Pons (tissue), 1 donor: ENCODE results near the gene SH3BP5L.
"Not testable (repeated sequence)": the region's sequence is repeated elsewhere in the genome, so short reads cannot be mapped to it uniquely, and the experiment has no call there.

Experiments
- DNase-seq: peaks from one replicate; pipeline ENCODE4 v3.0.0-alpha.2; 2016; ENCODE audit warnings: low spot score

Gene SH3BP5L

DNA sequence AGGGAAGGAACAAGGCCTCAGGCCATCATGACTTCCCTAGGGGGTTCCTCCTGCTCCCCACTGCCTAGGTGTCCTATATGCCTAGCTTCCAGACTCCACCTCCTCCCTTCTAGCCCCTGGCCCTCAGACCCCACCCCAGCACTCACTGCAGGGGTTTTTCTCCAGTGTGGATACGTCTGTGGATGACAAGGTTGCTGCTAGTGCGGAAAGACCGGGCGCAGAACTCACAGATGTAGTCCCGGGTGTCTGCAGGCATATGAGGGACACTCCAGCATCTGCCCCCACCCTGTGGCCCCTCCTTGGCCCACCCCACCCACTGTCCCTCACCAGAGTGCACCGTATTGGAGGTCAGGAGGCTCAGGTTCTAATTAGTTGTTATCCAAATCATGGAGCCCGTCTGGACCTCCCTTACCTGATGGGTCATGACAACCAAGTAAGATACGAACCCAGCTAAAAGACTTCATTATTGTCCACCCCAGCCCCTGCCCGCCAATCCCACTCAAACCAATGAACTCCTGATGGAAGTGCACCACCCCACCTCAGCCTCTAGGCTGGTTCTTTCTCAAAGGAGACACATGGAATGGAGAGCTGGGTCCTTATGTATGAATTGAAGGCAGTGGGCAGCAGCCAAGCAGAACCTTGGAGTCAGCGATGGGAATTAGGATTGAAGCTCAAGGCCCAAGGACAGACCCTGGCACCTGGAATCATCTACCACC lies 25.0 kb upstream of the SH3BP5L start:
- no peak for DNase-seq

- DNase-seq = no peak
These were observed 24.4 kb upstream of the SH3BP5L start for GRCh38 chr1:248850124-248850523.

DNA sequence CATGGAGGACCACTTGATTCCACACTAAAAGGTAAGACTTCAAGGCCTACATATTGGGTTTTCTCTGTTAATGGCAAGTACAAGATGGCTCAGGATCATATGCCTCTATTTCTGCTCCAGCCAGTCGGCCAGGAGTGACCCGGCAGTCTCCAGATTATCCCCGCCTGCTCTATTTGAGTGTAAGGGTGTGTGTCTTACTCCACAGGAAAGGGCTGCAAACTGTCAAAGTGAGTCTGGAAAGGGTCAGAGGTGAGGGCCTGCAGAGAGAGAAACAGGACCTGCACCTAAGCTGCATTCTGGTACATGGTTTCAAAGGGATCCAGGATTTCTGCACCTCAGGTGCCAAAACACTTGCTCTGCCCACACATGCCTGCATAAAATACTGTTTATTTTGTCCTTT lies 23.9 kb upstream of the SH3BP5L start:
- DNase-seq = no peak

GRCh38 chr1:248849152-248849551 lies 23.4 kb upstream of the SH3BP5L start:
- no peak for DNase-seq

DNA sequence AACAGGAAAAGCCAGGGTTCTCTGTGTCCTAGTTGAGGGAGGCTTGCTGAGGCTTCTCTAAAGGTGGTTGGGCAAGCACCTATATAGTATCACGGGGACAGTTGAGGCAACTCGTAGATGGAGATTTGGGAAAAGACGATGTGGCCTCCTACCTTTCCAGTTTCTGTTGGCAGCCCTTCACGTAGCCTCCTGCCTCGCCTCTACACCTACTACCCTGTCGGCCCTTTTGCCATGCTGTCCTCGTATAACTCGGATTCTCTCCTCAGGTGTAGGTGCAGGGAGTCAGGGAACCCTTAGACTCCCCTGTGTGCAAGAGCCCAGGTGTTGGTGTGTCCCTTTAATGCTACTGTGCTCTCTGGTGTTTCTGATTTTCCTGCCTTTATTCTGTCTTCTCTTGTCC lies 22.9 kb upstream of the SH3BP5L start:
- no peak for DNase-seq

GRCh38 chr1:248847956-248848561 lies 22.3 kb upstream of the SH3BP5L start:
- DNase-seq = no peak

GRCh38 chr1:248847181-248847955 lies 21.7 kb upstream of the SH3BP5L start:
- DNase-seq = no peak

- DNase-seq = no peak
These were observed 18.8 kb upstream of the SH3BP5L start for GRCh38 chr1:248844526-248844925.

- no peak for DNase-seq
These were observed 18.0 kb upstream of the SH3BP5L start for GRCh38 chr1:248843687-248844086.

- DNase-seq = no peak
These were observed 17.1 kb upstream of the SH3BP5L start for GRCh38 chr1:248842781-248843331.

DNA sequence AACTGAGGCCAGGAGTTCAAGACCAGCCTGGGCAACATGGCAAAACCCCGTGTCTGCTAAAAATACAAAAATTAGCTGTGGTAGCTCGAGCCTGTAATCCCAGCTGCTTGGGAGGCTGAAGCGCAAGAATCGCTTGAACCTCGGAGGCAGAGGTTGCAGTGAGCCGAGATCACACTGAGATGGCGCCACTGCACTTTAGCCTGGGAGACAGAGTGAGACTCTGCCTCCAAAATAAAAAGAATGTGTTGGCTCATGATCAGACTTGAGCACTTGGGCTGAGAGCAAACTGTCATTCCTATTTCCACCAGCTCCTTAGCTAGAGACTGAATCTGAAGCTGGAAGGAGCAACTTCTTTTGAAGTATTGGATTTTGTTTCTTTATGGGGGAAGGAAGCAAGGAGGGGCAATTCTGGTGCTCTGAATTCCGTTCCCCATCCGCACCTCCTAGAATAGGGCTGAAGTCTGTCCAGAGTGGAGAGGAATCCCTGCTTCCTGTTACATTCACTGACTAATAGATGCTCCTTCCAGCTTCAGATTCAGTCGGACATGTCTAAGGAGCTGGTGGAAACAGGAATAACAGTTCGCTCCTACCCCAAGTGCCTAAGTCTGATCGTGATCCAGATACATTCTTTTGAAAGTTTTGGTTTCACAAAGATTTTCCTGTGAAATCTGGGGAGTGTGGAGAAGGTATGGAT lies 16.1 kb upstream of the SH3BP5L start:
- DNase-seq = no peak

GRCh38 chr1:248840946-248841345 lies 15.2 kb upstream of the SH3BP5L start:
- no peak for DNase-seq

- DNase-seq = no peak
These were observed 13.4 kb upstream of the SH3BP5L start for GRCh38 chr1:248839168-248839555.

DNA sequence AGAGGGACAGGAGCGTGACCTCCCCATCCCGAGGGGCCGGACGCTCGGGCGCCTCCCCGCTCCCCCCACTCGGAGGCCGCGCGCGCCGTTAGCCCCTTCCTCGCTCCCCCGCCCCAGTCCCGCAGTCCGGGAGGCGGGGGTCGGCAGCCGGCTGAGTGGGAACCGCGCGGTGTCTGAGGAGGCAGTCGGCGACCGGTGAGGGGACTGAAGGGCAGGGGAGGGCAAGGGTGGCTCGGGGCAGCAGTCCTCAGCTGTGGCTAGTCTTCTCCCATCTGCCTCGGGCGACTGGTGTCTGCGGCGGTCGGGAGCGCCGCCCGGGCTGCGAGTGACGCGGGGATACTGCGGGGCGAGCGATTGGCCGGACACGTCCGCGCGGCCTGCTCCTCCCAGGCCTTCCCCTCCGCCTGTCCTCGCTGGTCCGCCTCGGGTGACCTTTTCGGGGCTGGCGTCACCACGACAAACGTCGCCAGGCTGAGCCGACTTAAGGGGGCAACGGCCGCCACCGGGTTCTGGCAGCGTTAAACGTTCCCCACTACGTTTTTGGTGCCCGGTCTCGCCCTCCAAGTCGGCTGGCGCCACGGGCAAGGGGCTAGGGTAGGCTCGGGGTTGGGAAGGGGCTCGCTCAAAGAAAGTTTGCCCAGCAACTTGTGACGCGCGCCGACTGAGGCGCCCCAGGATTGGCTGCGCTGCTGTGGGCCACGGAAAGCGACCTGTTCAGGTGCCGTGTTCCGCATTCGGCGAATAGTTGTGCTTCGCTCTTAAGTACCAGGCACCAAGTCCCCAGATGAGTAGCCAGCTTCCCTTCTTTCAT lies 12.8 kb upstream of the SH3BP5L start:
- DNase-seq = peak; percentile 90

DNA sequence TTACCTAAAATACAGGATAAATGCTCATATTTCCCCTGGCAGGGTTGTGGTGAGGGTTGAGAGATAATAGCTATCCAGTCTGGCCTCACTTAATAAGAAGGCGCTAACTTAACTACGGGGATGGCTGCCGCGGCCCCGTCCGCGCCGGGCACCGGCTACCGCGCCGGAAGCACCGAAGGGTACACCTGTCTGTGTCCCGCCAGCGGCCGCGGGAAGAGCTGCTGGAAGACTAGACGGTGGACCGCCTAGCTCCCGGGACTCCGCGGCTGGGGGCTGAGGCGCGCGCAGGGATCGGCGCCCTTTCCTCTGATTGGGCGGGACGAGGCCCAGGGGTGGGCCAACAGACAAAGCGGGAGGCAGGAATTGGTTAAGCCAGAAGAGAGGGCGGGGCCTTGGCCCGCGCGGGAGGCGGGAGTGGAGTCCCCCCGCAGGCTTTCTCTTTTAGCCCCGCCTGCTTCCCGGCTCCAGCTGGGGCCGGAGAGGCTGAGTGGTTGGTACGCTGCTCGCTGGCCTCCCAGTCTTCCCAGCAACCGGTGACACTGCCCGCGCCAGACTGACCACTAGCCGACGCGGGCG lies 12.2 kb upstream of the SH3BP5L start, which contains the start of gene ZNF672:
ZNF672 (plus strand) TSS at position 444 of the 576 bp plus-strand sequence. CDS start 9,051 bp downstream, outside the sequence.
- peak; percentile 99 for DNase-seq

GRCh38 chr1:248837045-248837780 lies 11.5 kb upstream of the SH3BP5L start:
- no peak for DNase-seq

GRCh38 chr1:248834343-248834940 lies 8.7 kb upstream of the SH3BP5L start:
- DNase-seq = no peak

GRCh38 chr1:248831842-248832241 lies 6.1 kb upstream of the SH3BP5L start:
- no peak for DNase-seq

DNA sequence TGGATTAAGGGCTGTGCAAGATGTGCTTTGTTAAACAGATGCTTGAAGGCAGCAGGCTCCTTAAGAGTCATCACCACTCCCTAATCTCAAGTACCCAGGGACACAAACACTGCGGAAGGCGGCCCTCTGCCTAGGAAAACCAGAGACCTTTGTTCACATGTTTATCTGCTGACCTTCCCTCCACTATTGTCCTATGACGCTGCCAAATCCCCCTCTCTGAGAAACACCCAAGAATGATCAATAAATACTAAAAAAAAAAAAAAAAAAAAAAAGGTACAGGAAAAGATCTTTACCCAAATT lies 5.0 kb upstream of the SH3BP5L start:
- DNase-seq = not testable (repeated sequence)

DNA sequence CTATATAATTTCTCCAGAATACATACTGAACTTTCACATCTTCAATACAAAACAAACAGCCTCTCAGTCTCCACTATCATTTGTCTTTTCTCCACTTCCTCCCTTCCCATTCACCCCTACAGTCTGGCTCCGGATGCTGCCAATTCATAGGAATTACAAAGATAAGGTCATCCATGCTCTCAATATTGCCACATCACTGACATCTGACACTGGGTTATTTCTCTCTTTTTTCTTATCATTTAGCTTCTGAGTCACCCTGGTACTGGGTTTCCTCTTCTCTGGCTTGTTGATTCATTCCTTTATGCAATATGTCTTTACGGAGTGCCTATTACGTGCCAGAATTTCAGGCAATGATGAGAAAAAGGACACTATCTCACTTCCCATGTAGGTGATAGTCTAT lies 3.1 kb upstream of the SH3BP5L start:
- DNase-seq = no peak
